GM03348 (cell line): ENCODE results near the gene BARHL2.
A peak's percentile ranks its signal among the peaks of the same experiment; 100 is the strongest.

Experiments
- DNase-seq: peaks from one replicate; pipeline ENCODE4 v3.0.0; 2012; ENCODE audit warnings: low spot score

Gene BARHL2

GRCh38 chr1:90724926-90725656, 8.0 kb upstream of the BARHL2 start:
- DNase-seq, result no peak

DNA sequence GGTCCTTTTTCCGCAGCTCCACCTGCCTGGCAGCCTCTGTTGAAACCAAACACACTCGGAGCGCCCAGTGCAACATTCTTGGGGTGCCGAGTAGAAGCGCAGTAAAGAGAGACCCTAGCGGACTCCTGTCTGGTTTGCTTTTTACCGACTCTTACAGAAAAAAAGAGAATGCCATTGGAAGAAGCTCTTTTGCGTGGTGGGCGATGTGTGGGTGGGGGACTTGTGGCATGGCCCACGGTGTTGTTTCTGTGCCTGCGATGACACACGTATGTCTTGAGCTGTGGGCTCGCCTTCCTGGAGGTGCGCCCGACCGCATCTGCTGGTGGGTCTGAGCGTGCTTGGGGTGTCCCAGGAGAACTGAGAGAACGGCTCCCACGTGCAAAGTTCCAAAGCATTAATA, 7.3 kb upstream of the BARHL2 start:
- no peak for DNase-seq

- no peak for DNase-seq
Measured at GRCh38 chr1:90723590-90724108, 6.5 kb upstream of the BARHL2 start.

DNA sequence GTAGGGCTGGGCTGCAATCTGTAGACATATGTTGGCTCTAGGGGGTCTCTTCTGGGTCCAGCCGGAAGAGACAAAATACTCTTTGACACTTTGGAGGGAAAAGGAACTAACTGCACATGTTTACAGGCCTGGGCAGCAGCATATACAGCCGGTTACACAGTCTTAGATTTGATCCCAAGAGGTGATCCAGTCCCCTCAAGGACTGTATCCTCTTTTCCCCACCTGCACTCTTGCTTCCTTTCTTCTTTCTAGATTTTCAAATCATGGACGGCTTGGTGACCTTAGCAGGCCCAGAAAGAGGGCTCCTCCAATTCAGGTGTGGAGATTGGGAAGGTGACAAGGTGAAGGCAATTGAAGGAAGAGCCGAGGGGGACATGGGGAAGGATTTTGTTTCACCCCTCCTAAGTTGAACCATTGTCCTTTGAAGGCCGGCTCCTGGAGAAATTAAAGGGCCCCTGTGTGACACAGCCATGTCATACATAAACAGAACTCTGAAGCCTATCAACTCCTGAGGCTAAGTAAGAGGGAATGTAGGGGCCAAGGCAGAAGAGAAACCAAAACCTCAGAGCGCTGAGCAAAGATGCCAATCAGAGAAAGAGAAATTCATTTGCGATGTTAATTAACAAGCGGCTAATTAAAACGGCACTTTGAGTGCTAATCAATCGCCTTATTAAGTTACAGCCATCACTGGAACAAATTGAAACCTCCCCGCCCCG, 5.9 kb upstream of the BARHL2 start:
- no peak for DNase-seq

GRCh38 chr1:90721210-90722194, 4.4 kb upstream of the BARHL2 start:
- DNase-seq, result peak; percentile 82

DNA sequence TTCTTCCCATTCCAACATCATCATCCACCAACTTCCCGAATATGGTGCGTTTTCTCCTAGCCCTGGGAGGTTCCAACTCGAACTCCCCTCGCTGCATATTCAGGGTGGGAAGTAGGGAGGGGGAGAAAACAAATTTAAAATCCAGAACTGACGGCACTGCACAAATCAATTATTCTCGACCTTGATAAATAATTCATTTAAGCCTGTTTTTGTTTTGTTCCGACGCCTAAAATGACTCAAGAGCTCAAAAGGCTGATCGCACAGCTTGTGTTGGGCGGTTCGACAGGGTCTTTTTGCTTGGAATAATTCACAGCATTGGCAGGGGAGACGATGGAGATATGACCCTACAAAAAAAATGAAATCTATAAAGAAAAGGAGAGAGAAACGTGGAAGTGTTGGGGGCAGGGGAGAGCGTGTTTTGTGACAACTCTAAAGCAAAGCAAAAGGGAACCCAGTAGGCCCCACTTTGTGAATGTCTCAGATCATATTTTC, 3.1 kb upstream of the BARHL2 start:
- no peak for DNase-seq

DNA sequence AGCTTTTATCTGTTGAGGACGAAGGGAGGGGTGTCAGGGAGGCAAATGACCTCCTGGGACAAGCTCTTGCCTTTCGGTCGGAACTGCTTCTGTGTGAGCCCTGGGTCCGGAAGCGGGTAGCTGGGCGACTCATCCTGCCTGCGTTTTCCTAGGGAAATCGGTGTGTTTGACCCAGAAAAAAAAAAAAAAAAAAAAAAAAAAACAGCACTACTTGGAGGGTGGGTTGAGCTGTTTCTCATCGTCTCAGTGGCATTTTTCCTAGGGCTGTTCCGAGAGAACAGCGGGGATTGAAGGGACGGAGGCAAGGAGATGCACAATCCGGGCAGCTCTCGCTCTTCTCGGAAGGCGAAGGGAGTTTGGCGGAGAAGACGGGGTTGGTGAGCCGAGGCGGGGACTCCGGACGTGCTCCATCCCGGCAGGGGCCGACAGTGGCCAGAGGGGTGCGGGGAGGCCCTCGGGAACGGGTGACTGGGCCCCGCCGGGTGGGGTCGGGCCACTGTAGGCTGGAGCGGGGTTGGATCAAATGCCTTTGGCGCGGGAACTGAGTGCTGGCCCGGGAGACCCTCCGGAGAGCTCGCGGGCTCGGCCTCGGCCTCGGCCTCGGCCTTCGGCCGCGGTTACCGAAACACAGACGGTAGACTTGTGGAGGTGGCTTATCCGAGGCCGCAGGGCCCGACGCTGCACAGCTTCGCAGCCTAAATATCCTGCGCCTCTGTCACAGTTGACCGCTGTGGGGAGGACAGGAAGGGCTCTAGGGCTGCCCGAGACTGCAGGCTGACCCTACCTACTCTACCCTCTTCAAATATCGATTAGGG, 2.4 kb upstream of the BARHL2 start:
- no peak for DNase-seq

DNA sequence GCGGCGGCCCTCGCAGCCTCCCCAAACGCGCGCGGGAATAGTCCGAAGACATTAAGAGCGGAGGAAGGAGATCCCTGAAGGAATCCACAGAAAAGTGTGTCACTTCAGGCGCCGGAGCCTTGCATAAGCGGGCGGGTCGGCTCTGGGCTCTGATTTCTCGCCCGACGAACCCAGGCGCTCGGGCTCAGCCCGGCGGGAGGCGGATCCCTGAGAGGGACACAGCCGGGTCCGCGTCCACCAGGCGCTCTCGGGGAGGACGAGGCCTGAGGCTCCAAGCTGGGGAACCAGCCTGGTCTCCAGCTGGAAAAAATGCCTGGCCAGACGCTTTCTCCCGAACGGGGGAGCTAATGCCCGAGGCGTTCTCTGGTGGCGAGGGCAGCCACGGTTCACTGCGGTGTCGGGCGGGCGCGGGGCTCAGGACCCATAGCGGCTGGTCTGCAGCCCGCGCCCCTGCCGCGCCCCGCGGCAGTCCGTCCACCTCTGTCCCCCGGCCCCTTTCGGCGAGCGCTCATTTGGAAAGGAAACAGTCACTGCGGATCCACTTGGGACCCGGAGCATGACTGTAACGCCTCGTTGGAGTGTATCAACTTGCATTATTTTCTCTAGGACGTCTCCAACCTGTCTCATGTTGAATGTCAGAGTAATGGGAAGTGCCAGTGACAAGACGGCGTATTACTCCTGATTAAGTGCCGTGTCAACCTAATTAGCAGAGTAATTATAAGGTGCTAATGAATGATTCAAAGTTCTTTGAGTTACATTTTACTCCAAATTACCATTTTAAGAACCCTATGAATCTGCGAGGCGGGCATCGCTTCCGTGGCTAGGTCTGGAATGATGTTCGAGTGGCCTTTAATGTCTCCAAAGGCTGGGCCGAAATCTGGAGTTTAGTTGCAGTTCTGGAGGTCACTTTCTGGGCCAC, 1.6 kb upstream of the BARHL2 start:
- DNase-seq, result no peak

- DNase-seq, result peak; percentile 59
Measured at GRCh38 chr1:90717665-90718410, 736 bp upstream of the BARHL2 start.

GRCh38 chr1:90717356-90717664, 208 bp upstream of the BARHL2 start:
- no peak for DNase-seq

- DNase-seq, result no peak
Measured at GRCh38 chr1:90716243-90716551, 905 bp downstream of the BARHL2 start.

GRCh38 chr1:90715309-90715708, 1.8 kb downstream of the BARHL2 start:
- no peak for DNase-seq

- DNase-seq, result no peak
Measured at GRCh38 chr1:90714521-90714951, 2.6 kb downstream of the BARHL2 start.

DNA sequence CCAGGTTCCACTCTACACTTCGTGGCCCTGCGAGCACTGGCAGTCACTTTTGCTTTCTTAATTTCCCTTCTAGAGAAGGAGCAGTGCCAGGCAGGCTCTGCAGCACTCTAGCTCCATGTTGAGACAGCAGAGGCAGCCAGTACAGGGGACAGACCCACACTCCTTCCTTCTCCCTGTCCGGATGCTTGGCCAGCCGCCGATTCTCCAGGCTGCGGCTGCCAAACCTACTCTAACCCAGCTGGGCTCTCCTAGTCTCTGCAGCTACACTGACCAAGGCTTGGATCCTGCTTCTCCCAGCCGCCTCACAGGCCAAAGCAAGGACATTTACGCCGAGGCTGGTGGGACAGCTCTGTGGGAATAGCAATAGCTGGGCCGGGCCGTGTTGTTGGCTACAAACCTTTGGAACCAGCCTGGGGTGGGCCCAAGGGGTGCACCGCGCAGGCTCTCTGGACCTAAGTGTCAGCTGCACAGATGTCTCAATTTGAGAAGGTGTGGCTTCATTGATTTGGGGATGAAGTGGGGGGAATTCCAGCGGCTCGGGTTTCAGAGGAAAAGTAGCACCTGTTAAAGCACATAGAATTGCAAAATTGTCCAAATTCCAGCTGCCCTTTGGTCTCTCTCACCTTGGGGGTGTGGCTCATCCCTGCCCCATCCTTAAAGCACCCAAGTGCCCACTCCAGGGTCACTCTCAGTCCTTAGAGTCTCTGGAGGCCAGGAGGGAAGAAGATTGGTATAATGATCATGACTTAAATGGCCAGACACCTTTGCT, 3.2 kb downstream of the BARHL2 start:
- no peak for DNase-seq

DNA sequence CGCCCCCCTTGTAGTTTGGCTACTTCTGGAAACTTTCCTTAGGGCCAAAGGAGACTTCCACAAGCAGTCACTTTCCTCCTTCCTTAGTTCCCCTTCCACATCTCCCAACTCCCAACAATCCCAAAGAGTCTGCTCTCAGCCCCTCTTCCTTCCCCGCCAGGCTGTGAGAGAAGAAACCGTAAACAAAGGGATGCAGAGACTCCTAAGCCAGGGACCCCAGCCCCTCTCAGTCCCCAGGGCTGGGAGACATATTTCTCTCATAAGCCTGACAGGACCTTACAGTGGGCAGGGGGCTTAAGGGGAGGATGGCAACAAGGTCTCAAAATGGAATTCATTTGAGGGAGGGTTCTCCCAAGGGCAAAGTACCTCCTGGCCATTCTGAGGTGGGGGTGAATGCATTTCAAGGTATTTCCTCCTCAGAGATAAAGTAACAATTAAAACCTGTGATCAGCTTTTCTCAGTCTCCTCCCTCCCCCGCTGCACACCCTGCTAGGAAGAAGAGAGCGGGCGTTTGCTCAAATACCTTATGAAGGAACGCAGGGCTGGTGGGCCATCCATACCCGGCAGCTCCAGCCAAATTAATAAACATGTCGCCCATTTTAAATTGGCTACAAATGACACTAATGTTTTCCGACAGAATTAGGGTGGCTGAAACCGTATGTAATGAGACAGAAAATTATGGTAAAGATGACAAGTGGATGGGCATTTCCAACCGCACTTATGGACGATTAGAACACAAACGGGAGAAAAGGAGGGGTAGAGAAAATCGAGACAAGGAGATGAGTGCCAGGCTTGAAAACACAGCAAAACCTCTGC, 4.0 kb downstream of the BARHL2 start:
- DNase-seq, result no peak

GRCh38 chr1:90712153-90712856, 4.8 kb downstream of the BARHL2 start:
- no peak for DNase-seq

DNA sequence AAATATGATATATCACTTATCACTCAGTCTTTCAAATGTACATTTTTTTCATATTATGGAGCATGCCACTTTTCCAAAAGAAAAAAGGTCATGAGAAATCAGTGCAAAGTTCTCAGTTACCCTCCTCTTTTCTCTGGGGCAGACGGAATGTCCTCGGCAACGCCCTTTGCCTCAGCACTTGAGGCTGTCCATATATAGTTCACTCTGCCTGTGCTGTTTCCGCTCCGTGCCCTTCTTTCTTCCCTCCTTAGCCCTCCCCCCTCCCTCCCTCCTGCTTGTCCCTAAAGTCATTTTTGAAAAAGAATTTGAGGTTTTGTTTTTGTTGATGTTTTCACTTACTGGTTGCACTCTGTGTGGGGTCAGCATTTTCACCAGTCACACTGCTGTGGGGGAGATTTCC, 5.4 kb downstream of the BARHL2 start:
- no peak for DNase-seq
